GM12878 (cell line): ENCODE data around the gene MRPL28.

Experiments used
- BCLAF1 ChIP-seq: fragments of 450-650 bp; IDR thresholded peaks from 2 replicates; pipeline ENCODE4 v1.6.1; 2017; ENCODE audit warnings: antibody characterized with exemption, mild to moderate bottlenecking, moderate library complexity
- BHLHE40 ChIP-seq, 2 experiments: fragments of 450-650 bp in 1 of 2; IDR thresholded peaks; 2 replicates each; pipeline ENCODE4 v1.6.1; 2011 to 2017; ENCODE audit warnings: low read depth in 2 of 2, borderline replicate concordance in 1 of 2, improper control_type of control experiment in 1 of 2, low read length in 1 of 2, mild to moderate bottlenecking in 1 of 2
- BRCA1 ChIP-seq: IDR thresholded peaks from 2 replicates; pipeline ENCODE4 v1.6.1; 2011; ENCODE audit warnings: low read depth, low read length, improper control_type of control experiment
- CHD1 ChIP-seq: IDR thresholded peaks from 2 replicates; pipeline ENCODE4 v1.6.1; 2012; ENCODE audit warnings: low read depth, low read length, improper control_type of control experiment
- CTCF ChIP-seq, 3 experiments: IDR thresholded peaks in 2 of 3; conservative IDR thresholded peaks in 1 of 3; 2 replicates each; pipeline ENCODE4 v1.5.1; 2011; ENCODE audit warnings: low read depth in 3 of 3, low read length in 3 of 3, mild to moderate bottlenecking in 3 of 3, control low read depth in 2 of 3, moderate library complexity in 2 of 3, inconsistent platforms in 1 of 3, mixed read lengths in 1 of 3; ENCODE audit not compliant: control insufficient read depth in 2 of 3, insufficient read depth in 1 of 3; ENCODE audit errors: extremely low read depth in 1 of 3
- ELK1 ChIP-seq: IDR thresholded peaks from 2 replicates; pipeline ENCODE4 v1.6.1; 2012; ENCODE audit warnings: low read depth, low read length, improper control_type of control experiment
- EZH2 ChIP-seq: IDR thresholded peaks from 2 replicates; pipeline ENCODE4 v1.6.1; 2012; ENCODE audit warnings: low read depth, mild to moderate bottlenecking, control low read depth, inconsistent platforms, low read length, borderline replicate concordance; ENCODE audit not compliant: control insufficient read depth
- GABPA ChIP-seq: IDR thresholded peaks from 2 replicates; pipeline ENCODE4 v1.6.1; 2014; ENCODE audit warnings: antibody characterized with exemption, low read depth, mild to moderate bottlenecking, inconsistent platforms
- MAX ChIP-seq: IDR thresholded peaks from 2 replicates; pipeline ENCODE4 v1.6.1; 2012; ENCODE audit warnings: low read depth, low read length, improper control_type of control experiment
- MXI1 ChIP-seq: fragments of 150-350 bp; IDR thresholded peaks from 2 replicates; pipeline ENCODE4 v1.6.1; 2011; ENCODE audit warnings: low read depth, mild to moderate bottlenecking, inconsistent platforms, low read length, improper control_type of control experiment
- NFIC ChIP-seq: IDR thresholded peaks from 2 replicates; pipeline ENCODE4 v1.6.1; 2012; ENCODE audit warnings: low read depth, mild to moderate bottlenecking, inconsistent platforms, low read length, moderate library complexity

- no peak for TF ChIP-seq CTCF (IDR thresholded peaks at IDR 0.05 in 2 of 3, conservative IDR thresholded peaks at IDR 0.05 in 1 of 3; ENCODE audit: control insufficient read depth in 2 of 3, extremely low read depth in 1 of 3, insufficient read depth in 1 of 3, low read depth in 3 of 3, low read length in 3 of 3)
- TF ChIP-seq ELK1 = no peak
- no peak for TF ChIP-seq MAX
- no peak for TF ChIP-seq GABPA
- TF ChIP-seq BRCA1 = no peak
- no peak for TF ChIP-seq BHLHE40 (IDR thresholded peaks at IDR 0.05; ENCODE audit: borderline replicate concordance in 1 of 2, low read depth in 2 of 2, low read length in 1 of 2)
- no peak for TF ChIP-seq MXI1
- TF ChIP-seq NFIC = no peak
- TF ChIP-seq CHD1 = no peak
- TF ChIP-seq EZH2 = no peak
- no peak for TF ChIP-seq BCLAF1
Observed at GRCh38 chr16:400061-400591, 29.8 kb upstream of the MRPL28 start.
